ENCODE measurements around the gene SOS2.
A peak's percentile ranks its signal among the peaks of the same experiment; 100 is the strongest.

DNA sequence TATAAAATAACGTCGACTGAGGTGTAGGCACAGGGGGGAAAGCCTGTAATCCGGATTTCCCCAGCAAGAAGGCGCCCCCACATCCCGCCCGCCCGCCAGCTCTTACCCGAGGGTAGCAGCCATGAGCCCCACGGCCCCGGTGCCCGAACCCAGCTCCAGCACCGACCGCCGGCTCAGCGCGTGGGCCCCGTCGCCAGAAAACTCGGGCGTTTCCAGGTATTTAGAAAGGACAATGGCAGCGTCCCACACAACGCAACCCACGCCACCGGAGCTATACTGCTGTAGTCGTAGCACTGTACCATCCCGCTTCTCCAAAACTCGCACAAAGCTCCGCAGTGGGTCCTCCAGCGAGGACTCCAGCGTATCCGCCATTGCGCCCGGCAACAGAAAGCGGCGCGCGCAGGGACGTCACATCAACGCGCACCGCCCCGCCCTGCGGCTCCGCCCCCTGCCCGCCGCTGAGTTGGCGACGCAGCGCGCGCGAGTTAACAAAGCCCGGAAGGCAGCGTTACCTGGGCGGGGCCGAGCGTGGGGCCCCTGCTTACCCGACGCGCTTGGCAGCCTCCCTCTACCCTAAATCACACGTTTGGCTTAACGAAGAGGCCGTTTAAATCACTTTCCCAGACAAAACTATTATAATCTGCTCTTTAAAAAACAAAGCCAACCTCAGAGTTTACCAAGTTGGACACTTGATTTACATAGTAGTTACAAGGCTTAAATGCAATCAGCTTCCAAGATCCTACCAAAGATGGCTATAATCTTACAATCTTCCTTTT lies 115.0 kb downstream of the SOS2 start, which contains the start of gene VCPKMT:
- TF ChIP-seq, protein P1, sequence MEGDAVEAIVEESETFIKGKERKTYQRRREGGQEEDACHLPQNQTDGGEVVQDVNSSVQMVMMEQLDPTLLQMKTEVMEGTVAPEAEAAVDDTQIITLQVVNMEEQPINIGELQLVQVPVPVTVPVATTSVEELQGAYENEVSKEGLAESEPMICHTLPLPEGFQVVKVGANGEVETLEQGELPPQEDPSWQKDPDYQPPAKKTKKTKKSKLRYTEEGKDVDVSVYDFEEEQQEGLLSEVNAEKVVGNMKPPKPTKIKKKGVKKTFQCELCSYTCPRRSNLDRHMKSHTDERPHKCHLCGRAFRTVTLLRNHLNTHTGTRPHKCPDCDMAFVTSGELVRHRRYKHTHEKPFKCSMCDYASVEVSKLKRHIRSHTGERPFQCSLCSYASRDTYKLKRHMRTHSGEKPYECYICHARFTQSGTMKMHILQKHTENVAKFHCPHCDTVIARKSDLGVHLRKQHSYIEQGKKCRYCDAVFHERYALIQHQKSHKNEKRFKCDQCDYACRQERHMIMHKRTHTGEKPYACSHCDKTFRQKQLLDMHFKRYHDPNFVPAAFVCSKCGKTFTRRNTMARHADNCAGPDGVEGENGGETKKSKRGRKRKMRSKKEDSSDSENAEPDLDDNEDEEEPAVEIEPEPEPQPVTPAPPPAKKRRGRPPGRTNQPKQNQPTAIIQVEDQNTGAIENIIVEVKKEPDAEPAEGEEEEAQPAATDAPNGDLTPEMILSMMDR (IDR thresholded peaks at IDR 0.05), result peak in 2 of 6 experiments; percentile 22 to 26
- TF ChIP-seq EP300 (IDR thresholded peaks at IDR 0.05) (peak in 1 of 4 donors; percentile 39), POLR2AphosphoS5 (IDR thresholded peaks at IDR 0.05) (peak; percentile 96 to 97)

Data from upper lobe of left lung (tissue), 4 donors.